AG04450 (cell line): ENCODE data around the gene STK32C. TPM values are rescaled to one million over a fixed set of nuclear protein-coding genes. Genes with fewer than 3 reads are reported as not detected.
A peak's percentile ranks its signal among the peaks of the same experiment; 100 is the strongest.
"Not testable (repeated sequence)": the region's sequence is repeated elsewhere in the genome, so short reads cannot be mapped to it uniquely, and the experiment has no call there.

ENCODE experiments used
- CTCF ChIA-PET: fragments of 300-600, 350-600 bp; formaldehyde crosslinking; extraction: SDS; loops from one replicate; lab custom pipeline; 2022; ENCODE audit warnings: antibody characterized with exemption, inconsistent platforms; lab: Charles Lee
- POLR2A ChIA-PET: fragments of 350-600 bp; formaldehyde crosslinking; extraction: SDS; loops from one replicate; lab custom pipeline; 2021; ENCODE audit warnings: antibody characterized with exemption, inconsistent platforms; lab: Yijun Ruan, JAX
- DNase-seq: peaks from one replicate; pipeline ENCODE4 v3.0.0-alpha.2; 2011; ENCODE audit warnings: low read depth, low spot score
- H3K27ac ChIP-seq: one replicate; pipeline ENCODE4 v1.5.1; 2012; ENCODE audit warnings: low read depth, low read length, control low read depth
- H3K27me3 ChIP-seq: one replicate; pipeline ENCODE4 v1.6.0; 2012; ENCODE audit warnings: low read length; ENCODE audit not compliant: control insufficient read depth, insufficient read depth
- H3K4me3 ChIP-seq: 2 replicates; pipeline ENCODE4 v1.5.1; 2011; ENCODE audit warnings: mild to moderate bottlenecking, low read depth, low read length, control low read depth
- H3K9me3 ChIP-seq: 2 replicates; pipeline ENCODE4 v1.5.1; 2012; ENCODE audit warnings: low read length; ENCODE audit not compliant: control insufficient read depth, insufficient read depth
- CTCF ChIP-seq: IDR thresholded peaks from 2 replicates; pipeline ENCODE4 v1.5.1; 2011; ENCODE audit warnings: low read depth, low read length, control low read depth, inconsistent platforms
- polyA plus RNA-seq: library from polyadenylated mRNA; depleted of rRNA; stranded (reverse); fragments of >200 nt; gene quantifications from 2 replicates; pipeline ENCODE4 v1.2.3, GENCODE V29; 2011

Gene STK32C
- polyA plus RNA-seq, 1 experiment = 5.3 TPM

- no peak for TF ChIP-seq CTCF
Measured at GRCh38 chr10:132354356-132355094, 46.8 kb upstream of the STK32C start.

GRCh38 chr10:132353456-132354355 lies 46.0 kb upstream of the STK32C start:
- CTCF ChIA-PET = interaction anchor here (0.6 to 1.6 kb wide), 10 partner anchors 9 to 211 kb away, joined by 3 to 8 read pairs (median 3); no protein-coding TSS in a partner anchor
- POLR2A ChIA-PET = no interaction called here
- TF ChIP-seq CTCF = no peak
- DNase-seq = no peak
- peaks cover 11% of the 10 kb centered on the region for H3K9me3 ChIP-seq
- no peaks in the 10 kb centered on the region for H3K27me3 ChIP-seq
- H3K4me3 ChIP-seq = no peak overlapping the region
- no peak overlapping the region for H3K27ac ChIP-seq

More at GRCh38 chr10:132354356-132355094, 46.8 kb upstream of the STK32C start:
- Histone ChIP-seq H3K4me3 (no peak overlapping the region), H3K27me3 (no peaks in the 10 kb centered on the region), H3K27ac (no peak overlapping the region), H3K9me3 (peaks cover 19% of the 10 kb centered on the region)
- no peak for DNase-seq
- ChIA-PET CTCF (interaction anchor here (0.9 kb wide), 1 partner anchor 134 kb away, joined by 3 read pairs; no protein-coding TSS in a partner anchor), POLR2A (no interaction called here)

GRCh38 chr10:132352462-132353308 lies 44.9 kb upstream of the STK32C start:
- H3K4me3 ChIP-seq, H3K27ac ChIP-seq, H3K27me3 ChIP-seq, POLR2A ChIA-PET, H3K9me3 ChIP-seq: not testable (repeated sequence)
- peak; percentile 30 for DNase-seq
- peak; percentile 69 for TF ChIP-seq CTCF
- CTCF ChIA-PET = interaction anchor here (1.1 to 1.6 kb wide), 8 partner anchors 8 to 210 kb away, joined by 3 to 8 read pairs (median 3); no protein-coding TSS in a partner anchor

- CTCF ChIA-PET = interaction anchor here (1.0 to 4.4 kb wide), 3 partner anchors 125 to 189 kb away, joined by 3 to 31 read pairs (median 4); no protein-coding TSS in a partner anchor
- POLR2A ChIA-PET = no interaction called here
- Histone ChIP-seq H3K27ac (no peak overlapping the region), H3K9me3 (no peaks in the 10 kb centered on the region; the same call in 1 of the 2 replicates), H3K27me3 (no peaks in the 10 kb centered on the region), H3K4me3 (no peak overlapping the region)
- no peak for DNase-seq
- TF ChIP-seq CTCF = no peak
Measured at GRCh38 chr10:132351611-132352010, 43.9 kb upstream of the STK32C start.
